GM18511 (cell line): Measurements from ENCODE around the gene PEX13.
A peak's percentile ranks its signal among the peaks of the same experiment; 100 is the strongest.
"Not testable (repeated sequence)": the region's sequence is repeated elsewhere in the genome, so short reads cannot be mapped to it uniquely, and the experiment has no call there.

Experiments used
- ATAC-seq: cut with Tn5 transposase; IDR thresholded peaks from one replicate; pipeline ENCODE4 v1.9.1; 2021; ENCODE audit warnings: mild to moderate bottlenecking, moderate library complexity; ENCODE audit not compliant: unreplicated experiment

Gene PEX13

GRCh38 chr2:61017556-61018317, at the start of gene PEX13, which contains the start of gene PUS10:
Gene PEX13 (plus strand): TSS chr2:61017720. CDS start chr2:61017760, 40 bp downstream.
Gene PUS10 (minus strand): TSS chr2:61018255. CDS start chr2:61011890, 6,365 bp downstream.
- peak; percentile 85 for ATAC-seq

GRCh38 chr2:60972889-60973656, 44.4 kb upstream of the PEX13 start:
- no peak for ATAC-seq

DNA sequence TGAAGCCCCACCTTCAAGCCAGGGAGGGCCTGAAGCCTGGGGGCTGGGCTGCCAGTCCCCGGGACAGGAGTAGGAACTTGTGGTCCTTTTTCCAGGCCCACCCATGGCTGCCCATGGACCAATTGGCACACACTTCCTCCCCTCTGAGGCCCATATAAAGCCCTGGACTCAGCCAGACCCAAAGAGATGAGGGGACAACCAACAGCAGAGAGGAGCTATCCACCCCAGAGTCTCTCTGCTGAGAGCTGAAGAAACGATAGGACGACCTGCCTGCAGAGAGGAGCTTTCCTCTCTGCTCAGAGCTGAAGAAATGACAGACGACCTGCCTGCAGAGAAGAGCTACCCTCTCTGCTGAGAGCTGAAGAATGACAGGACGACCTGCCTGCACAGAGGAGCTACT, 43.8 kb upstream of the PEX13 start:
- no peak for ATAC-seq

DNA sequence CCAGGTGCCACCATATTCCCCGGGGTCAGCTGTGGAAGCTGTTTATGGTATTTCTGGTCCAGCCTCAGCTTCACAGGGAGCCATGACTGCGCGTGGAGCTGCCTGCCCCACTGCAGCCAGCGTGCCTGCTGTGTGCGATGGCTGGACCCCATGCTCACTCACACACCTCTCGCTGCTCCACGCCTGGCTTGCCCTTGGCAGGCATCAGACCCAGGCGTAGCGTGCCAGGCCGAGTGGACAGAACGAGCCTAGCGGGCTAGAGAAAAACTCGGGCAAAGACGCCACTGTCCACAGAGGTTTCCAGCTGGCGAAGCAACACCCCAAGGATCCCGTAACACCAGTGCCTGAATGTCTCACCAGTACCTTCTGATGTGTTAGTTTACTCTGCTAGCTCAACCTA, 42.9 kb upstream of the PEX13 start:
- no peak for ATAC-seq

DNA sequence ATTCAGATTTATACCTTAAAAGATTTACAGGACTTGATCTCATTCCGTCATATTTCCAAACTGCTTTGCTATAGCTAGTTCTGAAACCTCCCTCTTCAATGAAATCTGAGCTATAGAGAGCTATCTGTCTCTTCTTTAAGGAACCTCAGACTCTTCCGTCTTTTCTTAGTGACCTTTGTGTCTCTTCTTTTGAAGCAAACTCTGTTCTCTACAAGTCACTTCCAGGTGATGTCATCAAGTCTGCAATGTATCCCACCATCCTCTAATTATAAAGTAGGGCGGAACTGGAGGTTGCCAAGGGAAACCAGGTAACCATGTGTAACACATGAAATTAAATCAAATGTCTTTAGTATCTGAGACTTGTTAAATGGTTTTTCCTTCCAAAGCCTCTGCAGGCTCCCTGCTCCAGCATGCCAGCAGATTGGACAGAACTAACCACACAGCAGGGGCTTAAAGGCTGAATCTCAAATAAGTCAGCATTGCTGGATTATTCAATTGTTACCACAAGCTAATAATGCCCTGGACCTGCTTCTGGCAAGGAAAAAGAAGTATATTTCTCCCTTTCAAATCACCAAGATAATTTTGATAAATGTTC, 41.2 kb upstream of the PEX13 start:
- no peak for ATAC-seq

- ATAC-seq, result peak; percentile 69
Measured at GRCh38 chr2:60976875-60977561, 40.5 kb upstream of the PEX13 start.

GRCh38 chr2:60977562-60977895, 40.0 kb upstream of the PEX13 start:
- ATAC-seq, result no peak

DNA sequence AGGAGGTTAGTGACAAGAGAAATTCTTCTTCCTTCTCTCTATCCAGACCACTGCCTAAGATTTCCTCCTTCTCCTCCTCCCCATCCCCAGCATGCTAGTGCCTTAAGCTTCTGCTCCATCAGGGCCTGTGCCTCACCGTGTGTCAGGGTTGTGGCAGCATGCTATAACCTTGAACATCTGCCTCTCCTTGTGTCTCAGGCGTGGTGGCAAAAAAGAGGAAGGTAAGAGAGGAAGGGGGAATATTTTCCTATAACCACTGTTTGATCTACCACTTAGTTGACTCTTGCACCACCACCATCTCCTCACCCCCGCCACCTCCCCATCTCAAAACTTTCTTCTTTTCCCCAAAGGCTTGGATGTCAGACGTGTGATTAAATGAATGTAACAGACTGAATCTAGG, 38.3 kb upstream of the PEX13 start:
- no peak for ATAC-seq

DNA sequence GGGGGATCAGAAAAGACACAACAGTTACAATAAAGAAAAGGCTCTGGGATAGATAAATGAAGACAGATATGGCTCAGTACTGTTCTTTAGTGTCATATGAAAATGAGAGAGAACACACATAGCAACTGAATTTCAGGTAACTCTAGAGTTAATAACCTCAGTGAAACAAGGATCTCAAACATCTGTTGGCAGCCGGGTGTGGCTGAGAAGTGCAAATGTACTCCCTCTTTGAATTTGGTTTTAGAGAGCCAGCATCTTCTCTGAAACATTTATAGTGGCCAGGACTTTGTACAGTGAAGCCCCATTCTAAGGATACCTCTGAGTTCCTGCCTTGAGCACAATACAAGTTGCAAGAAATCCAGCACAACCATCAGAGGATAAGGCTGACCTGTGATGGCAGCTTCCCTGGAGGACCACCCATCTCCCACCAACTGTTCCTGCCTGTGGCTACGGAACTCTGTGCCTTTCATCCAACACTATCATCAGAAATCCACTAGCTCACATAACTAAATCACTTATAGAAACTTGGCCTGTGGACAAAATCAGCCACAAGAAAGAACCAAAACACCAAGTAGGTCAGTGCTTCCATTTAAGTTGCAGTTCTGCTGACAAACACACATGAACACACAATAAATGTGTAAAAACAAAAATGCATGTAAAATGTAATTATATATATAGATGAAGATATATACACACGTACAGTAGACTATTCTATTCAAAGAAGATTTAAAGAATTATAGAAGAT, 37.3 kb upstream of the PEX13 start:
- ATAC-seq, result no peak

- not testable (repeated sequence) for ATAC-seq
Measured at GRCh38 chr2:60982066-60982465, 35.5 kb upstream of the PEX13 start.

GRCh38 chr2:60984720-60985119, 32.8 kb upstream of the PEX13 start:
- peak; percentile 72 for ATAC-seq

GRCh38 chr2:60987041-60987440, 30.5 kb upstream of the PEX13 start:
- ATAC-seq, result no peak

DNA sequence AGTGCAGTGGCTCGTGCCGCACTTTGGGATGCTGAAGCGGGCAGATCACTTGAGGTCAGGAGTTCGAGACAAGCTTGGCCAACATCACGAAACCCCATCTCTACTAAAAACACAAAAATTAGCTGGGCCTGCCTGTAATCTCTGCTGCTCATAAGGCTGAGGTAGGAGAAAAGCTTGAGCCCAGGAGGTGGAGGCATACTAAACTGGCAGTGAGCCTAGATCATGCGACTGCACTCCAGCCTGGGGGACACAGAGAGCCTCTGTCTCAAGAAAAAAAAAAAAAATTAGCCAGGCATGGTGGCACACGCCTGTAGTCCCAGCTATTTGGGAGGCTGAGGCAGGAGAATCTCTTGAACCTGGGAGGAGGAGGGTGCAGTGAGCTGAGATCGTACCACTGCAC, 29.9 kb upstream of the PEX13 start:
- not testable (repeated sequence) for ATAC-seq

DNA sequence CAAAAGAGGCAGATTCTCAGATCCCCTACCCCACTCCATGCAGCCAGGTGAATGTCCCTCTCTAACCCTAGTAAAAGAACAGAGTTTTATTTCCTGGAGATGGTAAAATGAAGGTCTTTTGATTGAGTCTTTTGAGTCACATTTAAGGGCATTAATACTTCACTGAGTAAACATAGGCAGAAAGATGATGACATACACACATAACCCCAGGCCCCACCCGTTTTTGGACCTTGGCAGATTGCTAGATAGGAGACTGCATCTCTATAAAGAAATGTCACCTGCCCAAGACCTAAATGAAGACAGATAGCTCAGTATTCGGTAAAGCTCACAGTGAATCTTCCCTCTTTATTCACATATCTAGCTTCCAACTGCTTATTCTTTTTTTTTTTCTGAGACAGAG, 28.3 kb upstream of the PEX13 start:
- ATAC-seq, result no peak

DNA sequence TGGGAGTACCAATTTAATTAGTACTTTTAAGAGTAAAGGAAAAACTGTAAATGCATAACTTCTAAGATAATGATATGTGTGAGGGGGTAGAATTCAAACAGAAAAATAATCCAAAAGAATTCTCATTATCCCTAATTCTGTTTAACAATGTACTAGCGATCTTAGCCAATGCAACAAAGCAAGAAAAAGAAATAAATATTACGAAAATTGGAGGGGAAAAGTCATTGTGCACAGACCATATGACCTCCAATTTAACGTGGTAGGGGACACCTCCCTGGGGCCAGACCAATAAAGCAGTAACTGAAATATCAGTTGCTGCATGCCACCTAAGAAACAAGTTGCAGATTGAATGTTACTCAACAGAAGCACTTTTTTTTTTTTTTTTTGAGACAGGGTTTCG, 25.9 kb upstream of the PEX13 start:
- ATAC-seq, result no peak

- ATAC-seq, result peak; percentile 100
Measured at GRCh38 chr2:60992985-60993392, 24.5 kb upstream of the PEX13 start.

- no peak for ATAC-seq
Measured at GRCh38 chr2:60994131-60994530, 23.4 kb upstream of the PEX13 start.

- no peak for ATAC-seq
Measured at GRCh38 chr2:60998628-60999545, 18.6 kb upstream of the PEX13 start.

DNA sequence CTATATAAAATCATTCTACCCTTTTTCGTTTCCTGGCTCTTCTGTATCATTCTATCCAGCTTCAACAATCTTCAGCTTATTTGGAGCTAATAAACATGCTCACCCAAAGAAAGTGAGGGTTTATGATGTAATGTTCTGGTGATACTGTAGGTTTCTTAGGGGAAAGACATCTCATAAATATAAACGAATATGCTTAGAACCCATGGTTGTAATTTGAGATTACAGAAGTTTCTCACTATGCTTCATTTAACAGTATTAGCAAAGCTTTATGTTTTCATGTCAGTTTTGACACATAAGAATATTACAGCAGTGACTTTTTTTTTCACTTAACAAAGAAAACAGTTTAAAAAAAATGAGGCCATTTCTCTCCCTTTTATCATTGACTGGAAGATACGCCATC, 11.8 kb upstream of the PEX13 start:
- ATAC-seq, result no peak
